ENCODE results near the gene GNB1. TPM values are rescaled to one million over a fixed set of nuclear protein-coding genes. Genes with fewer than 3 reads are reported as not detected.
"Not testable (repeated sequence)": the region's sequence is repeated elsewhere in the genome, so short reads cannot be mapped to it uniquely, and the experiment has no call there.

GNB1 gene
- total and polyA plus RNA-seq, 2 of the 4 experiments (the other 2 are of a cell fraction): 73.5 to 371 TPM

DNA sequence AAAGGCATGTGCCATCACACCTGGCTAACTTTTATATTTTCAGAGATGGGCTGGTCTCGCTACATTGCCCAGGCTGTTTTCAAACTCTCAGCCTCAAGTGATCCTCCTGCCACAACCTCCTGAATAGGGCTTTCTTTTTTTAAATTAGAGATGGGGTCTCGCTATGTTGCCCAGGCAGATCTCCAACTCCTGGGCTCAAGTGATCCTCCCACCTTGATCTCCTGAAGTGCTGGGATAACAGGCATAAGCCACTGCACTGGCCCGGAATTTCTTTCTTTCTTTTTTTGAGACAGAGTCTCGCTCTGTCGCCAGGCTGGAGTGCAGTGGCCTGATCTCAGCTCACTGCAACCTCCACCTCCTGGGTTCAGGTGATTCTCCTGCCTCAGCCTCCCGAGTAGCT, 34.7 kb downstream of the GNB1 start:
- dilution Hi-C loops (cut with HindIII; ENCODE audit: low sequenced_read_pairs, unreplicated experiment); POLR2A ChIA-PET (ENCODE audit: unreplicated experiment); H3K56ac ChIP-seq (ENCODE audit: extremely low read depth, insufficient read depth, low read length); H3K4me3 ChIP-seq (ENCODE audit: insufficient read depth, low read depth, low read length); H3K4ac ChIP-seq (ENCODE audit: low read depth, low read length); H3K9me3 ChIP-seq (ENCODE audit: control insufficient read depth, insufficient read depth, low read length); H2BK15ac ChIP-seq (ENCODE audit: low read depth, low read length); H2BK20ac ChIP-seq (ENCODE audit: low read depth, low read length); H2AFZ ChIP-seq (replicated peaks; ENCODE audit: low read length, poor library complexity); H3K27ac ChIP-seq (ENCODE audit: insufficient read depth, low read length); H2AK5ac ChIP-seq (ENCODE audit: low read depth, low read length); DNase-seq; H2BK5ac ChIP-seq (ENCODE audit: low read depth, low read length, poor library complexity, severe bottlenecking); H3K36me3 ChIP-seq (ENCODE audit: control insufficient read depth, insufficient read depth, low read length); H3K4me1 ChIP-seq (ENCODE audit: control insufficient read depth, insufficient read depth, low read length); H3K27me3 ChIP-seq (ENCODE audit: control insufficient read depth, insufficient read depth, low read length); H3K9ac ChIP-seq (ENCODE audit: low read depth, low read length); H2BK120ac ChIP-seq (ENCODE audit: low read depth, low read length); H3K14ac ChIP-seq (replicated peaks; ENCODE audit: low read depth, low read length); CTCF ChIA-PET; H4K5ac ChIP-seq (ENCODE audit: low read depth, low read length); H3K18ac ChIP-seq (ENCODE audit: low read depth, low read length); H4K8ac ChIP-seq (ENCODE audit: low read depth in 2 of 2, low read length in 2 of 2); in situ Hi-C loops (cut with MboI; ENCODE audit: low sequenced_read_pairs); H4K91ac ChIP-seq (ENCODE audit: insufficient read depth, low read depth, low read length); H3K23ac ChIP-seq (ENCODE audit: low read depth, low read length); H3K4me2 ChIP-seq (ENCODE audit: low read depth, low read length); BruUV-seq (replicated peaks); H2AK9ac ChIP-seq (replicated peaks; ENCODE audit: low read depth, low read length, poor library complexity); intact Hi-C loops (cut with micrococcal nuclease); ATAC-seq (ENCODE audit: low read depth): not testable (repeated sequence)
- WGBS, 2 experiments (ENCODE audit: extremely low coverage in 2 of 2, insufficient read length in 1 of 2): 94% methylated on average over 2 of the region's 6 CpGs; no CpG with 5 or more reads in 1 of the 2 experiments
- Histone ChIP-seq H3K79me1 (ENCODE audit: low read depth in 1 of 2, low read length in 2 of 2) (peaks cover 0 to 71% of the 10 kb centered on the region in 2 experiments; a peak in 2 of 4 replicates), H3K9me1 (ENCODE audit: insufficient read depth, low read length) (peaks cover 25% of the 10 kb centered on the region), H4K20me1 (ENCODE audit: insufficient read depth, low read length) (peaks cover 100% of the 10 kb centered on the region)

Data from IMR-90 (cell line).